Measurements from ENCODE around the gene MSH5. TPM values are rescaled to one million over a fixed set of nuclear protein-coding genes. Genes with fewer than 3 reads are reported as not detected.
"Not testable (repeated sequence)": the region's sequence is repeated elsewhere in the genome, so short reads cannot be mapped to it uniquely, and the experiment has no call there.

MSH5 gene
- total RNA-seq, 1 donor from 2014 or later, result 75.2 TPM

DNA sequence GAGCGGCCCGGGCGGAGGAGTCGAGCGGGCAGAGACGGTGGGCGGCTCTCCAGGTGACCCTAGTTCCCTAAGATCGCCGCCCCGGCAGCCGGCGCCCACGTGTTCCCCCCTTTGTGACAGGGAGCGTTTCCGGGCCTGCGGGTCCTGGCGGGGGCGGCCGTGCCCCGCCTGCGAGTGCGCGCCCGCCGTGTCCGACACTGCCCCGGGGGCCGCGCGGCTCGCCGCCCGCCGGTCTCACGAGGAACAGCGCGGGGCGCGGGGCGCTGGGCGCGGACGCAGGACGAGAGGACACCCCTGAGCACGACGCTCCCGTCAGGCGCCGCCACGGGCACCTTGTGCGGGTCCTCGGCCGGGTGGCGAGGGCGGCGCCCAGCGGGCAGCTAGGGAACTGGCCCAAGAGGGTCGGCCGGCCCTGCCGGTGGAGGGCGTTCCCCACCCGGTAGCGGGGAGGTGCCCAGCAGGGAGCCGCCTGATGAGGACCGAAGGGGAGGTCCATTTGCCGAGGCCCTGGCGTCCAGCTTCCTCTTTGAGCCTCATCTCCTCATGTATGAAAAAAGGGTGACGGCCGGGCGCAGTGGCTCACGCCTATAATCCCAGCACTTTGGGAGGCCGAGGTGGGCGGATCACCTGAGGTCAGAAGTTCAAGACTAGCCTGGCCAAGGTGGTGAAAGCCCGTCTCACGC lies 56.0 kb downstream of the MSH5 start, which contains the start of gene VARS1:
TSS of gene VARS1 (minus strand) at position 137 of the 683 bp plus-strand sequence. CDS start 535 bp downstream, outside the sequence.
- intact Hi-C loops (cut with micrococcal nuclease), result loop anchor here (1.0 to 5.0 kb wide), 4 partner anchors 11 to 128 kb away; partner anchors contain the start of genes CSNK2B, HSPA1B, LSM2 and LY6G5B

GRCh38 chr6:31796993-31797385 lies 57.2 kb downstream of the MSH5 start:
- intact Hi-C loops (cut with micrococcal nuclease), result loop anchor here (5.0 kb wide), 1 partner anchor 130 kb away; the partner anchor contains the start of genes CSNK2B and LY6G5B

GRCh38 chr6:31797588-31797987 lies 57.8 kb downstream of the MSH5 start:
- intact Hi-C loops (cut with micrococcal nuclease), result loop anchor here (5.0 kb wide), 1 partner anchor 130 kb away; the partner anchor contains the start of genes CSNK2B and LY6G5B

DNA sequence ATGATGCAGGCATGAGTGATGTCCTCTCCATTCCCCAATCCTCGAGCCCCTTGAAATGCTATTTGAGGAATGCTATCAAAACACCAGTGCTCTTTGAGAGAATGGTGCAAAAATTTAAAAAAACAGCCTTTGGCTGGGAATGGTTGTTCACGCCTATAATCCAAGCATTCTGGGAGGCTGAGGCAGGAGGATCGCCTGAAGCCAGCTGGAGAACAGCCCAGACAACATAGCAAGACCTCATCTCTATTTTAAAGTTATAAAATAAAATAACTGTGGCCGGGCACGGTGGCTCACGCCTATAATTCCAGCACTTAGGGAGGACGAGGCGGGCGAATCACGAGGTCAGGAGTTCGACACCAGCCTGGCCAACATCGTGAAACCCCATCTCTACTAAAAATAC lies 60.0 kb downstream of the MSH5 start:
- intact Hi-C loops (cut with micrococcal nuclease), result loop anchor here (5.0 kb wide), 1 partner anchor 132 kb away; the partner anchor contains the start of genes CSNK2B and LY6G5B

DNA sequence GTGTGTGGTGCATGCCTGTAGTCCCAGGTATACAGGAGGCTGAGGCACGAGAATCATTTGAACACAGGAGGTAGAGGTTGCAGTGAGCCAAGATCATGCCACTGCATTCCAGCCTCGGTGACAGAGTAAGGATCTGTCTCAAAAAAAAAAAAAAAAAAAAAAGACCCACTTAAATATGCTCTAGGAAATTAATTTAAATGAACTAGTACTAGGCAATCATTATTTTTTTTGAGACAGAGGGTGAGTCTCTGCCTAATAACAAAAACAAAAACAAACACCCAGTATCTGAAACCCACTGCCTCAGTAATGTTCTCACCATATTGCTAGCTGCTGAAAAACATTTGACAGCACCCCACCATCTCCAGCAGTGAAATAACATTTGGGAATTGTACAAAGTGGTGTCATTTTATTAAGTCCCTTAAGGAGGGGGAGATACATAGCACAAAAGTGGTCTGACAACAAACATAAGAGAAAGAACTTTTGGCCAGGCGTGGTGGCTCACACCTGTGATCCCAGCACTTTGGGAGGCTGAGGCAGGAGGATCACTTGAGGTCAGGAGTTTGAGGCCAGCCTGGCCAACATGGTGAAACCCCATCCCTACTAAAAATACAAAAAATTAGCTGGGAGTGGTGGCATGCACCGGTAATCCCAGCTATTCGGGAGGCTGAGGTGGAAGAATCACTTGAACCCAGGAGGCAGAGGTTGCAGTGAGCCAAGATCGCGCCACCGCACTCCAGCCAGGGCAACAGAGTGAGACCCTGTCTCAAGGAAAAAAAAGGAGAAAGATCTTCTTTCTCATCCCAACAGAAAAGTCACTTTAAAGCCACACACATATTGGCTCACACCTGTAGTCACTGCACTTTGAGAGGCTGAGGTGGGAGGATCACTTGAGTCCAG lies 61.5 kb downstream of the MSH5 start:
- intact Hi-C loops (cut with micrococcal nuclease), result not testable (repeated sequence)

DNA sequence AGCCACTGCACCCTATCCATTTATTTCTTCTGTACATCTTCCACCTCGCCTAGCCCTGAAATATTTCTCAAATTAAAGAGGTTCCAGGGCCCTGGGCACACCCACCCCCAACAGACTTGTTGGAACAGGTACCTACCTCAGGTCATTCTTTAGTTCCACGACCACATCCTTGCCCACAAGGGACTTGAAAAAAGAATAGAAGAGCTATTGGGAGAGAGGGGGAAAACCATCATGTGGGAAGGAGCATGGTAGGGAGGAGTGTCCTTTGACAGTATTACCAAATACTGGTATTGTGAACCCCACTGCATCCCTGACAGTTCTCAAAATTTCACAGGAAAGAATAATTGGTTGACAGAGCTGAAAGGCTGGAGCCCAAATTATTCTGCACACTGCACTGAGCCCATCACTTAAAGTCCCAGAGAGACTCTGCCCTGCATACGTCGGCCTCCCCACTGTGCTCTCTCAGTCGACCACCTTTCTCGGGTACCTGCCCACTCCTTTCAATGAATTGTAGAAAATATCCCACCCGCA lies 66.2 kb downstream of the MSH5 start:
- intact Hi-C loops (cut with micrococcal nuclease), result loop anchor here (1.0 kb wide), 2 partner anchors 11 to 21 kb away; partner anchors contain the start of genes HSPA1B and VARS1

GRCh38 chr6:31806470-31807272 lies 66.9 kb downstream of the MSH5 start, which contains the start of gene LSM2:
Gene LSM2, minus strand, starts transcription at chr6:31806966. Its CDS starts 209 bp downstream, at chr6:31806757.
- intact Hi-C loops (cut with micrococcal nuclease), result loop anchor here (1.0 kb wide), 2 partner anchors 11 to 21 kb away; partner anchors contain the start of genes HSPA1B and VARS1

GRCh38 chr6:31808599-31808998 lies 68.8 kb downstream of the MSH5 start:
- intact Hi-C loops (cut with micrococcal nuclease), result not testable (repeated sequence)

- intact Hi-C loops (cut with micrococcal nuclease), result no loop called here
These were observed 71.8 kb downstream of the MSH5 start for GRCh38 chr6:31811645-31812044.

Other genes with a start within 250 kb of the MSH5 start
- gene MICB, start 241.9 kb upstream of the MSH5 start, total RNA-seq, result 51.2 and 54.9 TPM in 2 replicates
- gene MCCD1, start 211.0 kb upstream of the MSH5 start, total RNA-seq, result not detected in 2 replicates
- 431 and 439 TPM in 2 replicates for gene DDX39B, start 198.0 kb upstream of the MSH5 start, total RNA-seq
- 1.3 and 1.7 TPM in 2 replicates for gene ATP6V1G2, start 193.4 kb upstream of the MSH5 start, total RNA-seq
- 14.3 and 16.3 TPM in 2 replicates for gene NFKBIL1, start 192.4 kb upstream of the MSH5 start, total RNA-seq
- 29.4 and 30.0 TPM in 2 replicates for gene LTA, start 167.7 kb upstream of the MSH5 start, total RNA-seq
- gene TNF, start 164.4 kb upstream of the MSH5 start, total RNA-seq, result 45.3 and 45.8 TPM in 2 replicates
- gene LTB, start 157.6 kb upstream of the MSH5 start, total RNA-seq, result 767 and 782 TPM in 2 replicates
- 29.8 and 33.1 TPM in 2 replicates for gene LST1, start 153.7 kb upstream of the MSH5 start, total RNA-seq
- gene NCR3, start 147.0 kb upstream of the MSH5 start, total RNA-seq, result 72.4 and 75.5 TPM in 2 replicates
- gene AIF1, start 124.8 kb upstream of the MSH5 start, total RNA-seq, result 67.9 and 70.2 TPM in 2 replicates
- gene PRRC2A, start 119.3 kb upstream of the MSH5 start, total RNA-seq, result 236 and 240 TPM in 2 replicates
- gene BAG6, start 87.3 kb upstream of the MSH5 start, total RNA-seq, result 266 and 270 TPM in 2 replicates
- gene APOM, start 84.1 kb upstream of the MSH5 start, total RNA-seq, result 3.0 TPM in 2 replicates
- gene C6orf47, start 79.2 kb upstream of the MSH5 start, total RNA-seq, result 20.8 and 21.6 TPM in 2 replicates
- gene GPANK1, start 75.0 kb upstream of the MSH5 start, total RNA-seq, result 29.2 and 31.4 TPM in 2 replicates
- 220 and 229 TPM in 2 replicates for gene CSNK2B, start 73.9 kb upstream of the MSH5 start, total RNA-seq
- 27.9 and 32.1 TPM in 2 replicates for gene LY6G5B, start 70.0 kb upstream of the MSH5 start, total RNA-seq
- gene LY6G5C, start 58.9 kb upstream of the MSH5 start, total RNA-seq, result 4.2 and 5.4 TPM in 2 replicates
- 53.8 and 54.9 TPM in 2 replicates for gene ABHD16A, start 36.7 kb upstream of the MSH5 start, total RNA-seq
- gene LY6G6F, start 33.1 kb upstream of the MSH5 start, total RNA-seq, result 0.34 TPM in 1 of 2 replicates, not detected in the other
- not detected in 2 replicates for gene LY6G6D, start 24.7 kb upstream of the MSH5 start, total RNA-seq
- gene LY6G6C, start 18.3 kb upstream of the MSH5 start, total RNA-seq, result 0.25 TPM in 1 of 2 replicates, not detected in the other
- gene MPIG6B, start 16.6 kb upstream of the MSH5 start, total RNA-seq, result not detected in 2 replicates
- gene DDAH2, start 10.7 kb upstream of the MSH5 start, total RNA-seq, result 12.2 and 15.5 TPM in 2 replicates
- gene CLIC1, start 3.5 kb upstream of the MSH5 start, total RNA-seq, result 590 and 596 TPM in 2 replicates
- gene SAPCD1, start 22.7 kb downstream of the MSH5 start, total RNA-seq, result 16.6 and 20.2 TPM in 2 replicates
- 4.6 and 4.9 TPM in 2 replicates for gene VWA7, start 37.3 kb downstream of the MSH5 start, total RNA-seq
- 124 TPM in 2 replicates for gene VARS1, start 55.7 kb downstream of the MSH5 start, total RNA-seq
- gene LSM2, start 67.0 kb downstream of the MSH5 start, total RNA-seq, result 101 and 104 TPM in 2 replicates
- gene HSPA1L, start 75.3 kb downstream of the MSH5 start, total RNA-seq, result 2.6 and 2.8 TPM in 2 replicates
- 117 and 120 TPM in 2 replicates for gene HSPA1A, start 75.5 kb downstream of the MSH5 start, total RNA-seq
- 83.9 and 85.5 TPM in 2 replicates for gene HSPA1B, start 87.7 kb downstream of the MSH5 start, total RNA-seq
- gene NEU1, start 122.8 kb downstream of the MSH5 start, total RNA-seq, result 14.6 and 15.4 TPM in 2 replicates
- not detected in 2 replicates for gene SLC44A4, start 139.0 kb downstream of the MSH5 start, total RNA-seq
- 70.9 and 73.1 TPM in 2 replicates for gene EHMT2, start 157.7 kb downstream of the MSH5 start, total RNA-seq
- 2.8 TPM in 2 replicates for gene ZBTB12, start 162.1 kb downstream of the MSH5 start, total RNA-seq
- 0.64 and 1.5 TPM in 2 replicates for gene C2, start 187.7 kb downstream of the MSH5 start, total RNA-seq
- not detected in 2 replicates for gene CFB, start 206.1 kb downstream of the MSH5 start, total RNA-seq
- gene NELFE, start 219.0 kb downstream of the MSH5 start, total RNA-seq, result 75.4 and 75.8 TPM in 2 replicates
- gene SKIC2, start 219.2 kb downstream of the MSH5 start, total RNA-seq, result 77.1 and 86.5 TPM in 2 replicates
- 17.3 and 18.8 TPM in 2 replicates for gene DXO, start 232.1 kb downstream of the MSH5 start, total RNA-seq
- gene C4A, start 242.1 kb downstream of the MSH5 start, total RNA-seq, result 3.2 and 5.2 TPM in 2 replicates

Data from T-helper 2 cell treated with Interferon-gamma antibody and Interleukin-4, amounts not matched to agents 100 ng/mL and 5 ng/mL, for 36 hours (primary cell).